GM12878 (cell line): Measurements from ENCODE around the gene CENPX. TPM values are rescaled to one million over a fixed set of nuclear protein-coding genes. Genes with fewer than 3 reads are reported as not detected.
A peak's percentile ranks its signal among the peaks of the same experiment; 100 is the strongest.

ENCODE experiments used
- ATAC-seq: fragments of 200-7000 bp; cut with Tn5 transposase; 3 replicates; pipeline ENCODE4 v1.9.1; 2020; ENCODE audit warnings: mild to moderate bottlenecking, moderate library complexity
- BruUV-seq: library from RNA; stranded (reverse); fragments of 400-500 nt; replicated peaks from 2 replicates; lab custom pipeline; 2021; lab: Mats Ljungman, UMichigan
- CTCF ChIA-PET: fragments of 300-600 bp; sonication (Branson Sonifier 250); formaldehyde crosslinking; extraction: SDS; loops from one replicate; lab custom pipeline; 2021; ENCODE audit warnings: inconsistent platforms; lab: Yijun Ruan, JAX
- POLR2A ChIA-PET: fragments of 350-600 bp; formaldehyde crosslinking; extraction: SDS; loops from one replicate; lab custom pipeline; 2021; ENCODE audit warnings: inconsistent platforms; lab: Charles Lee
- RAD21 ChIA-PET: fragments of 300-600 bp; sonication (Branson Sonifier 250); formaldehyde crosslinking; loops from one replicate; lab custom pipeline; 2023; ENCODE audit warnings: antibody characterized with exemption; ENCODE audit not compliant: unreplicated experiment; lab: Charles Lee
- SMC1A ChIA-PET: fragments of 300-600 bp; sonication (Branson Sonifier 250); formaldehyde crosslinking; loops from one replicate; lab custom pipeline; 2023; ENCODE audit not compliant: unreplicated experiment, uncharacterized antibody; lab: Charles Lee
- DNase-seq: peaks from one replicate; pipeline ENCODE4 v3.0.0-alpha.2; 2011; ENCODE audit warnings: low read depth, low spot score
- FAIRE-seq: peaks from 3 replicates; lab custom pipeline; 2011; peaks lifted over from hg19 to GRCh38; lab: Jason Lieb, UNC
- H2AFZ ChIP-seq: 2 replicates; pipeline ENCODE4 v1.6.0; 2011; ENCODE audit warnings: low read depth, low read length, control low read depth; ENCODE audit not compliant: control insufficient read depth
- H3K27ac ChIP-seq: 2 replicates; pipeline ENCODE4 v1.5.1; 2011; ENCODE audit warnings: control low read depth; ENCODE audit not compliant: control insufficient read depth, insufficient read depth
- H3K27me3 ChIP-seq, 2 experiments: replicated peaks in 1 of 2; 2 replicates each; pipeline versions ENCODE4 v1.6.0 to v1.6.1; 2011; ENCODE audit warnings: low read length in 1 of 2; ENCODE audit not compliant: control insufficient read depth in 2 of 2, insufficient read depth in 2 of 2
- H3K36me3 ChIP-seq, 2 experiments: 2 replicates each; pipeline ENCODE4 v1.5.1; 2011; ENCODE audit warnings: low read length in 1 of 2; ENCODE audit not compliant: control insufficient read depth in 2 of 2, insufficient read depth in 2 of 2
- H3K4me1 ChIP-seq: 2 replicates; pipeline ENCODE4 v1.6.1; 2011; ENCODE audit warnings: mild to moderate bottlenecking, low read length, moderate library complexity, mixed read lengths; ENCODE audit not compliant: control insufficient read depth, insufficient read depth
- H3K4me2 ChIP-seq: 2 replicates; pipeline ENCODE4 v1.6.0; 2011; ENCODE audit warnings: control low read depth; ENCODE audit not compliant: control insufficient read depth, insufficient read depth
- H3K4me3 ChIP-seq: fragments of 200-600 bp; sonication (generic); 2 replicates; pipeline ENCODE4 v1.5.1; 2016
- H3K79me2 ChIP-seq: 2 replicates; pipeline ENCODE4 v1.6.0; 2011; ENCODE audit warnings: low read length; ENCODE audit not compliant: control insufficient read depth, insufficient read depth
- H3K9ac ChIP-seq: 2 replicates; pipeline ENCODE4 v1.8.0; 2011; ENCODE audit warnings: low read length, control low read depth, mixed read lengths; ENCODE audit not compliant: control insufficient read depth, insufficient read depth
- H3K9me3 ChIP-seq: replicated peaks from 3 replicates; pipeline ENCODE4 v1.5.1; 2011; ENCODE audit warnings: mild to moderate bottlenecking, low read length; ENCODE audit not compliant: control insufficient read depth, insufficient read depth
- H4K20me1 ChIP-seq: 2 replicates; pipeline ENCODE4 v1.6.0; 2011; ENCODE audit not compliant: control insufficient read depth, insufficient read depth
- ASH2L ChIP-seq: fragments of 300-600, 200-600 bp; sonication (generic); IDR thresholded peaks from 2 replicates; pipeline ENCODE4 v1.6.1; 2017; ENCODE audit warnings: low read depth, mild to moderate bottlenecking, borderline replicate concordance
- BHLHE40 ChIP-seq, 2 experiments: fragments of 450-650 bp in 1 of 2; IDR thresholded peaks; 2 replicates each; pipeline ENCODE4 v1.6.1; 2011 to 2017; ENCODE audit warnings: low read depth in 2 of 2, borderline replicate concordance in 1 of 2, improper control_type of control experiment in 1 of 2, low read length in 1 of 2, mild to moderate bottlenecking in 1 of 2
- DPF2 ChIP-seq: fragments of 450-650 bp; IDR thresholded peaks from 2 replicates; pipeline ENCODE4 v1.6.1; 2017; ENCODE audit warnings: mild to moderate bottlenecking
- POLR2A ChIP-seq: IDR thresholded peaks from 2 replicates; pipeline ENCODE4 v1.6.1; 2011; ENCODE audit warnings: low read depth, mild to moderate bottlenecking, low read length
- SIX5 ChIP-seq: IDR thresholded peaks from 2 replicates; pipeline ENCODE4 v1.6.1; 2011; ENCODE audit warnings: mild to moderate bottlenecking, low read depth, low read length, moderate library complexity; ENCODE audit not compliant: severe bottlenecking
- SREBF2 ChIP-seq: IDR thresholded peaks from 2 replicates; pipeline ENCODE4 v1.6.1; 2012; ENCODE audit warnings: mild to moderate bottlenecking, low read length
- WGBS: methylation state at CpG from one replicate; pipeline ENCODE4 v1.1.6; 2016; ENCODE audit warnings: low lambda C conversion rate; ENCODE audit not compliant: insufficient replicate concordance, insufficient coverage; ENCODE audit errors: missing lambda C conversion rate; 5-methylcytosine and 5-hydroxymethylcytosine counted together
- in situ Hi-C: fragments of 300-500 bp; cut with MboI; formaldehyde crosslinking; loops from 9 replicates; pipeline ENCODE4 v1.14.3; 2018; ENCODE audit warnings: mixed read lengths
- intact Hi-C: fragments of 100-400 bp; cut with micrococcal nuclease; formaldehyde crosslinking; loops from one replicate; pipeline ENCODE4 v1.14.2; 2022; ENCODE audit not compliant: unreplicated experiment
- polyA plus RNA-seq, 11 experiments: library from polyadenylated mRNA; depleted of rRNA in 4 of 11; unstranded in 6 of 11; stranded (reverse) in 5 of 11; fragments of >200 nt; fragmentation: Nextera tagmentation in 4 of 11; fragmentation: Illumina TruSeq in 1 of 11; extraction: Ambion mirVana in 4 of 11; extraction: Trizol in 1 of 11; gene quantifications; 1 replicate in 1 of 11; 2 replicates in 10 of 11; pipeline versions ENCODE4 v1.2.1 to v1.2.3, GENCODE V29; 2011 to 2016; ENCODE audit warnings: inconsistent platforms in 2 of 11, missing spikeins in 2 of 11, low read depth in 1 of 11
- total RNA-seq, 4 experiments: library from RNA; depleted of rRNA in 3 of 4; stranded (reverse); fragments of >200 nt in 3 of 4; fragmentation: Illumina TruSeq in 1 of 4; extraction: Trizol in 1 of 4; gene quantifications; 2 replicates each; pipeline versions ENCODE4 v1.2.1 to v1.2.3, GENCODE V29; 2013 to 2021
- TF ChIP-seq, protein P1 (sequence below): fragments of 450-650 bp; IDR thresholded peaks from 2 replicates; pipeline ENCODE4 v1.6.1; 2017; ENCODE audit warnings: mild to moderate bottlenecking, moderate library complexity

CENPX gene
- total and polyA plus RNA-seq, 10 of the 15 experiments (the other 5 are each of a cell fraction or from before 2014, with no cell fraction given) = 11.7 to 182 (median 71.9) TPM

DNA sequence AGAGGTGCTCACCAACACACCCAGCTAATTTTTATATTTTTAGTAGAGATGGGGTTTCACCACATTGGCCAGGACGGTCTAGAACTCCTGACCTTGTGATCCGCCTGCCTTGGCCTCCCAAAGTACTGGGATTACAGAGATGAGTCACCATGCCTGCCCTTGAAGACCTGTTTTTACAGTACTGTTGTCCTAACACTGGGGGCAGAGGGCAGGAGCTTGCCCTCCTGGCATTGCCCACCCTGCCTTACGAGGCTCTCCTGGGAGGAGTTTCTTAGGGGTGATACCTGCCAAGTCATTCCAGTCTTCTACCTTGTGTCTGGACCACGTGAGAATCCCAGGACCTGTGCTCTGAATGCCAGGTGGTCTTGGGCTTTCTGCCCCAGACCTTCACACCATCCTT, 42.6 kb downstream of the CENPX start (continued):
- TF ChIP-seq, protein P1, sequence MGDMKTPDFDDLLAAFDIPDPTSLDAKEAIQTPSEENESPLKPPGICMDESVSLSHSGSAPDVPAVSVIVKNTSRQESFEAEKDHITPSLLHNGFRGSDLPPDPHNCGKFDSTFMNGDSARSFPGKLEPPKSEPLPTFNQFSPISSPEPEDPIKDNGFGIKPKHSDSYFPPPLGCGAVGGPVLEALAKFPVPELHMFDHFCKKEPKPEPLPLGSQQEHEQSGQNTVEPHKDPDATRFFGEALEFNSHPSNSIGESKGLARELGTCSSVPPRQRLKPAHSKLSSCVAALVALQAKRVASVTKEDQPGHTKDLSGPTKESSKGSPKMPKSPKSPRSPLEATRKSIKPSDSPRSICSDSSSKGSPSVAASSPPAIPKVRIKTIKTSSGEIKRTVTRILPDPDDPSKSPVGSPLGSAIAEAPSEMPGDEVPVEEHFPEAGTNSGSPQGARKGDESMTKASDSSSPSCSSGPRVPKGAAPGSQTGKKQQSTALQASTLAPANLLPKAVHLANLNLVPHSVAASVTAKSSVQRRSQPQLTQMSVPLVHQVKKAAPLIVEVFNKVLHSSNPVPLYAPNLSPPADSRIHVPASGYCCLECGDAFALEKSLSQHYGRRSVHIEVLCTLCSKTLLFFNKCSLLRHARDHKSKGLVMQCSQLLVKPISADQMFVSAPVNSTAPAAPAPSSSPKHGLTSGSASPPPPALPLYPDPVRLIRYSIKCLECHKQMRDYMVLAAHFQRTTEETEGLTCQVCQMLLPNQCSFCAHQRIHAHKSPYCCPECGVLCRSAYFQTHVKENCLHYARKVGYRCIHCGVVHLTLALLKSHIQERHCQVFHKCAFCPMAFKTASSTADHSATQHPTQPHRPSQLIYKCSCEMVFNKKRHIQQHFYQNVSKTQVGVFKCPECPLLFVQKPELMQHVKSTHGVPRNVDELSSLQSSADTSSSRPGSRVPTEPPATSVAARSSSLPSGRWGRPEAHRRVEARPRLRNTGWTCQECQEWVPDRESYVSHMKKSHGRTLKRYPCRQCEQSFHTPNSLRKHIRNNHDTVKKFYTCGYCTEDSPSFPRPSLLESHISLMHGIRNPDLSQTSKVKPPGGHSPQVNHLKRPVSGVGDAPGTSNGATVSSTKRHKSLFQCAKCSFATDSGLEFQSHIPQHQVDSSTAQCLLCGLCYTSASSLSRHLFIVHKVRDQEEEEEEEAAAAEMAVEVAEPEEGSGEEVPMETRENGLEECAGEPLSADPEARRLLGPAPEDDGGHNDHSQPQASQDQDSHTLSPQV = no peak
- TF ChIP-seq SREBF2 (no peak), SIX5 (no peak), ASH2L (no peak), BHLHE40 (IDR thresholded peaks at IDR 0.05; ENCODE audit: borderline replicate concordance in 1 of 2, low read depth in 2 of 2, low read length in 1 of 2) (no peak)

DNA sequence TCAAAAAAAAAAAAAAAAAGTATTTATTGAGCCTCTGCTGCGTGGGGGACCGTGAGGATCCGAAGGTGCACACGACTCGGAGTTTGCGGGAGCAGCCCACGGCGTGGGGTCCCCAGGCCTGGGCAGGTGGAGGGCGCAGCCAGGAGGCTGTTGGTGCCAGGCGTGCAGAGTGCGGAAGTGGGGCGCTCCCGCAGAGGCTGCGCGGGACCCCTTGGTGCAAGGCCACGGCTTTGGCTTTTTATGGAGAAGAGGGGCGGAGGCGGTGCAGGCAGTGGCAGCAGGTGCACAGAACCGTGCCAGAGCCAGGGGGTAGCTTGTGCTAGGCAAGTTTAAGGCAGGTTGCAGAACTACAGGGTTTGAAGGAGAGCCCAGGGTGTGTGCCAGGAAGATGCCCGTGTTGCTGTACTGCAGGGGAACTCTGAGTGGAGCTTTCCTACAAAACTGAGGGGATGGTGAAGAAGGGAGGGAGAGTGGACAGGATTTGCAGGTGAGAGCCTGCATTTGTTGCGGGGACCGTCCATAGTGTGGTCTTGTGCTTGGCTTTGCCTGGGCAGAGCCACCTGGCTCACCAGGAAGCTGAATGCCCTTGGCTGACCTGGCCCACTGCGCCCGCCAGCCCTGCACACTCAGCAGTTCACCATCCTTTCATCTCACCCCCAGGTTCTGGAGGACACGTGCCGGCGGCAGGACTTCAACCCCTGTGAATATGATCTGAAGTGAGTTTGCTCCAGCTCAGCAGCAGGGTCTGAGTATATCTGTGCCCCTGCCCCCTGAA, 44.0 kb downstream of the CENPX start:
- H3K9me3 ChIP-seq = no peaks in the 10 kb centered on the region
- ChIA-PET CTCF (no interaction called here), SMC1A (no interaction called here), RAD21 (interaction anchor here (1.6 kb wide), 1 partner anchor 19 kb away, joined by 4 read pairs; no protein-coding TSS in a partner anchor), POLR2A (no interaction called here)
- FAIRE-seq (no peak), DNase-seq (no peak), ATAC-seq (no peak)
- peak overlapping the region; percentile 87 for H3K4me3 ChIP-seq
- intact Hi-C loops = no loop called here
- in situ Hi-C loops = no loop called here
- no peaks in the 10 kb centered on the region; a peak in 1 of 4 replicates for H3K36me3 ChIP-seq
- no peak overlapping the region for H2AFZ ChIP-seq
- no peaks in the 10 kb centered on the region for H4K20me1 ChIP-seq
- no peaks in the 10 kb centered on the region for H3K27me3 ChIP-seq
- peaks cover 14% of the 10 kb centered on the region for H3K4me1 ChIP-seq
- H3K27ac ChIP-seq = no peak overlapping the region
- TSS peak; percentile 52 for BruUV-seq
- peak overlapping the region; percentile 91 for H3K4me2 ChIP-seq
- no peak overlapping the region; the same call in 1 of the 2 replicates for H3K9ac ChIP-seq
- H3K79me2 ChIP-seq = no peaks in the 10 kb centered on the region; the same call in 1 of the 2 replicates
- TF ChIP-seq POLR2A (peak; percentile 21; the same call in 1 of the 2 replicates), DPF2 (no peak)
- WGBS = 92% methylated on average over 27 of the region's 27 CpGs
